Measurements from ENCODE around the gene HDAC4. TPM values are rescaled to one million over a fixed set of nuclear protein-coding genes. Genes with fewer than 3 reads are reported as not detected.

HDAC4 gene
- total and polyA plus RNA-seq, 9 of the 15 experiments (the other 6 are each of a cell fraction or from before 2014, with no cell fraction given): 0.11 to 20.2 (median 4.0) TPM

GRCh38 chr2:239401881-239402233 lies 1.0 kb upstream of the HDAC4 start (continued):
- no peak; the same call in 1 of the 2 replicates for TF ChIP-seq TFAP4 (CRISPR knock-in tag; IDR thresholded peaks at IDR 0.05; ENCODE audit: borderline replicate concordance)
- TF ChIP-seq ZNF512 (tag; IDR thresholded peaks at IDR 0.05): no peak
- TF ChIP-seq NCOA6 (IDR thresholded peaks at IDR 0.05): peak; percentile 56; the same call in 1 of the 2 replicates
- no peak for TF ChIP-seq TCF3 (CRISPR knock-in tag; IDR thresholded peaks at IDR 0.05)
- no peak for TF ChIP-seq ZBTB5 (IDR thresholded peaks at IDR 0.05)
- peak; percentile 69 for TF ChIP-seq ZFX (CRISPR knock-in tag; IDR thresholded peaks at IDR 0.05)
- no peak for TF ChIP-seq GTF3C2 (IDR thresholded peaks at IDR 0.05; ENCODE audit: borderline replicate concordance, extremely low read depth, insufficient read length)
- TF ChIP-seq ZBTB7A (IDR thresholded peaks at IDR 0.05; ENCODE audit: borderline replicate concordance, control insufficient read depth, low read depth, low read length): 0 out of 2 replicates have a peak, but pooled peaks have one; percentile 38
- no peak for TF ChIP-seq ELF2 (CRISPR knock-in tag; IDR thresholded peaks at IDR 0.05)
- 0 out of 2 replicates have a peak, but pooled peaks have one; percentile 44 for TF ChIP-seq SMAD4 (CRISPR knock-in tag; conservative IDR thresholded peaks at IDR 0.05)
- TF ChIP-seq NR2F6 (CRISPR knock-in tag; IDR thresholded peaks at IDR 0.05): no peak
- peak; percentile 72; the same call in 1 of the 2 replicates for TF ChIP-seq MAX (CRISPR knock-in tag; IDR thresholded peaks at IDR 0.05)
- TF ChIP-seq MCM3 (IDR thresholded peaks at IDR 0.05): no peak
- TF ChIP-seq NFIC (IDR thresholded peaks at IDR 0.05): peak; percentile 5; the same call in 1 of the 2 replicates
